ENCODE results near the gene GNG12.

DNA sequence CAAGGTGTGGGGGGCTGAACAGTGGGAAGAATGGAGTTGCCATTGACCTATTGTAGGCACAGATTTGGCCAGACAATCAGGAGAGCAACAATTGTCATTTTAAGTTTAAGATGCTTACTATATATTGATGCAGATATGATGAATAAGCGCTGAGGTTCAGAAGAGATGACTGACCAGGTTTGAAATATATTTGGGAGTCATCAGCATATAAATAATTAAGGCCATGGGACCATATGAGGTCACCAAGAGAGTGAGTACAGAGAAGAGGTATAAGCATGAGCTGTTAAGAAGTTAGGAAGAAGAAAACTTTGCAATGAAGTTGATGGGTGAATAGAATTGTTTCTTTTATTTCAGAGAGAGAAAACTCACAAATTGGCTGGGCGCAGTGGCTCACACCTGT, 152.8 kb downstream of the GNG12 start:
- TF ChIP-seq, protein P1, sequence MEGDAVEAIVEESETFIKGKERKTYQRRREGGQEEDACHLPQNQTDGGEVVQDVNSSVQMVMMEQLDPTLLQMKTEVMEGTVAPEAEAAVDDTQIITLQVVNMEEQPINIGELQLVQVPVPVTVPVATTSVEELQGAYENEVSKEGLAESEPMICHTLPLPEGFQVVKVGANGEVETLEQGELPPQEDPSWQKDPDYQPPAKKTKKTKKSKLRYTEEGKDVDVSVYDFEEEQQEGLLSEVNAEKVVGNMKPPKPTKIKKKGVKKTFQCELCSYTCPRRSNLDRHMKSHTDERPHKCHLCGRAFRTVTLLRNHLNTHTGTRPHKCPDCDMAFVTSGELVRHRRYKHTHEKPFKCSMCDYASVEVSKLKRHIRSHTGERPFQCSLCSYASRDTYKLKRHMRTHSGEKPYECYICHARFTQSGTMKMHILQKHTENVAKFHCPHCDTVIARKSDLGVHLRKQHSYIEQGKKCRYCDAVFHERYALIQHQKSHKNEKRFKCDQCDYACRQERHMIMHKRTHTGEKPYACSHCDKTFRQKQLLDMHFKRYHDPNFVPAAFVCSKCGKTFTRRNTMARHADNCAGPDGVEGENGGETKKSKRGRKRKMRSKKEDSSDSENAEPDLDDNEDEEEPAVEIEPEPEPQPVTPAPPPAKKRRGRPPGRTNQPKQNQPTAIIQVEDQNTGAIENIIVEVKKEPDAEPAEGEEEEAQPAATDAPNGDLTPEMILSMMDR (conservative IDR thresholded peaks at IDR 0.05; ENCODE audit: low read length) = no peak
- no peak for TF ChIP-seq EZH2phosphoT487 (IDR thresholded peaks at IDR 0.05; ENCODE audit: borderline replicate concordance)
